Measurements from ENCODE around the gene PIH1D1. TPM values are rescaled to one million over a fixed set of nuclear protein-coding genes. Genes with fewer than 3 reads are reported as not detected.

PIH1D1 gene
- total RNA-seq, 2 donors from 2014 or later, result 60.2 to 95.4 TPM

- H3K4me3 ChIP-seq, result no peak overlapping the region
- no peaks in the 10 kb centered on the region for H3K27me3 ChIP-seq (replicated peaks; ENCODE audit: insufficient read depth)
- no peaks in the 10 kb centered on the region for H3K4me1 ChIP-seq (ENCODE audit: control insufficient read depth in 1 of 2, low read depth in 2 of 2)
- ATAC-seq (ENCODE audit: insufficient number of reproducible peaks, low FRiP score, low read depth) (no peak), DNase-seq (ENCODE audit: low spot score) (no peak)
- no peaks in the 10 kb centered on the region for H3K36me3 ChIP-seq
- no peak for TF ChIP-seq CTCF (IDR thresholded peaks at IDR 0.05)
- no peaks in the 10 kb centered on the region for H3K9me3 ChIP-seq
- no peak overlapping the region for H3K27ac ChIP-seq
Measured at GRCh38 chr19:49400029-49400428, 51.6 kb downstream of the PIH1D1 start.

- ATAC-seq (ENCODE audit: insufficient number of reproducible peaks, low FRiP score, low read depth), result no peak
- no peak overlapping the region for H3K27ac ChIP-seq
- no peaks in the 10 kb centered on the region for H3K9me3 ChIP-seq
- DNase-seq (ENCODE audit: low spot score), result no peak
- H3K27me3 ChIP-seq (replicated peaks; ENCODE audit: insufficient read depth), result no peaks in the 10 kb centered on the region
- no peaks in the 10 kb centered on the region for H3K36me3 ChIP-seq
- no peak overlapping the region for H3K4me3 ChIP-seq
- no peaks in the 10 kb centered on the region for H3K4me1 ChIP-seq (ENCODE audit: control insufficient read depth in 1 of 2, low read depth in 2 of 2)
- no peak for TF ChIP-seq CTCF (IDR thresholded peaks at IDR 0.05)
Measured at GRCh38 chr19:49398931-49399330, 52.7 kb downstream of the PIH1D1 start.

- Histone ChIP-seq H3K9me3 (no peaks in the 10 kb centered on the region), H3K27ac (no peak overlapping the region), H3K4me3 (no peak overlapping the region), H3K4me1 (ENCODE audit: control insufficient read depth in 1 of 2, low read depth in 2 of 2) (no peaks in the 10 kb centered on the region), H3K27me3 (replicated peaks; ENCODE audit: insufficient read depth) (no peaks in the 10 kb centered on the region), H3K36me3 (no peaks in the 10 kb centered on the region)
- DNase-seq (ENCODE audit: low spot score) (no peak), ATAC-seq (ENCODE audit: insufficient number of reproducible peaks, low FRiP score, low read depth) (no peak)
- no peak for TF ChIP-seq CTCF (IDR thresholded peaks at IDR 0.05)
Measured at GRCh38 chr19:49398001-49398615, 53.5 kb downstream of the PIH1D1 start.

- ATAC-seq (ENCODE audit: insufficient number of reproducible peaks, low FRiP score, low read depth) (no peak), DNase-seq (ENCODE audit: low spot score) (no peak)
- no peaks in the 10 kb centered on the region for H3K4me1 ChIP-seq (ENCODE audit: control insufficient read depth in 1 of 2, low read depth in 2 of 2)
- no peaks in the 10 kb centered on the region for H3K9me3 ChIP-seq
- TF ChIP-seq CTCF (IDR thresholded peaks at IDR 0.05), result no peak
- H3K27ac ChIP-seq, result no peak overlapping the region
- no peaks in the 10 kb centered on the region for H3K36me3 ChIP-seq
- H3K4me3 ChIP-seq, result no peak overlapping the region
- no peaks in the 10 kb centered on the region for H3K27me3 ChIP-seq (replicated peaks; ENCODE audit: insufficient read depth)
Measured at GRCh38 chr19:49396738-49397505, 54.7 kb downstream of the PIH1D1 start.

Other genes starting within 250 kb of the PIH1D1 start
- gene SLC6A16, start 126.6 kb downstream of the PIH1D1 start, total RNA-seq, result 1 to 10 TPM; 2.4 to 2.8 TPM
- 10 to 100 TPM; 29.8 to 33.0 TPM for gene CD37, start 116.4 kb downstream of the PIH1D1 start, total RNA-seq
- gene TEAD2, start 89.4 kb downstream of the PIH1D1 start, total RNA-seq, result 10 to 100 TPM; 26.4 to 41.3 TPM
- under 1 TPM in 1 of 2 donors, not detected in 1; 0.95 TPM for gene DKKL1, start 87.9 kb downstream of the PIH1D1 start, total RNA-seq
- gene KASH5, start 63.6 kb downstream of the PIH1D1 start, total RNA-seq, result not detected
- gene PTH2, start 28.4 kb downstream of the PIH1D1 start, total RNA-seq, result not detected
- not detected for gene GFY, start 26.4 kb downstream of the PIH1D1 start, total RNA-seq
- 1 to 10 TPM in 1 of 2 donors, under 1 TPM in 1; 0.54 to 2.8 TPM for gene SLC17A7, start 10.3 kb downstream of the PIH1D1 start, total RNA-seq
- gene ALDH16A1, start 1.4 kb upstream of the PIH1D1 start, total RNA-seq, result 10 to 100 TPM; 21.8 to 29.8 TPM
- gene FLT3LG, start 22.4 kb upstream of the PIH1D1 start, total RNA-seq, result 1 to 10 TPM; 4.7 to 5.6 TPM
- gene RPL13A, start 35.8 kb upstream of the PIH1D1 start, total RNA-seq, result 1,000 to 10,000 TPM in 1 of 2 donors, 100 to 1,000 TPM in 1; 996 to 1,451 TPM
- gene RPS11, start 44.6 kb upstream of the PIH1D1 start, total RNA-seq, result 1,000 to 10,000 TPM; 1,371 to 2,401 TPM
- 100 to 1,000 TPM; 172 to 304 TPM for gene FCGRT, start 60.8 kb upstream of the PIH1D1 start, total RNA-seq
- 100 to 1,000 TPM in 1 of 2 donors, 10 to 100 TPM in 1; 65.3 to 111 TPM for gene RCN3, start 76.2 kb upstream of the PIH1D1 start, total RNA-seq
- 10 to 100 TPM; 30.8 to 46.8 TPM for gene NOSIP, start 128.7 kb upstream of the PIH1D1 start, total RNA-seq
- not detected for gene PRRG2, start 129.5 kb upstream of the PIH1D1 start, total RNA-seq
- gene PRR12, start 139.4 kb upstream of the PIH1D1 start, total RNA-seq, result 10 to 100 TPM; 12.4 to 24.5 TPM
- gene RRAS, start 188.3 kb upstream of the PIH1D1 start, total RNA-seq, result 100 to 1,000 TPM in 1 of 2 donors, 10 to 100 TPM in 1; 82.2 to 188 TPM
- gene SCAF1, start 190.4 kb upstream of the PIH1D1 start, total RNA-seq, result 10 to 100 TPM; 27.3 to 30.6 TPM
- gene IRF3, start 214.0 kb upstream of the PIH1D1 start, total RNA-seq, result 10 to 100 TPM; 33.2 to 52.9 TPM
- 1 to 10 TPM; 2.5 to 3.0 TPM for gene BCL2L12, start 214.1 kb upstream of the PIH1D1 start, total RNA-seq
- 100 to 1,000 TPM; 116 to 118 TPM for gene PRMT1, start 225.5 kb upstream of the PIH1D1 start, total RNA-seq
- 1 to 10 TPM; 2.8 to 6.4 TPM for gene ADM5, start 237.8 kb upstream of the PIH1D1 start, total RNA-seq
- gene CPT1C, start 239.3 kb upstream of the PIH1D1 start, total RNA-seq, result 1 to 10 TPM; 2.5 to 3.9 TPM